Measurements from ENCODE around the gene U2AF2. TPM values are rescaled to one million over a fixed set of nuclear protein-coding genes. Genes with fewer than 3 reads are reported as not detected.
A peak's percentile ranks its signal among the peaks of the same experiment; 100 is the strongest.

U2AF2 gene
- total and polyA plus RNA-seq, 2 of the 4 experiments (the other 2 are of a cell fraction): 120 to 260 TPM

- Histone ChIP-seq H2AK9ac (replicated peaks; ENCODE audit: low read depth, low read length, poor library complexity) (peak overlapping the region; percentile 96), H2BK20ac (ENCODE audit: low read depth, low read length) (no peak overlapping the region), H3K18ac (ENCODE audit: low read depth, low read length) (no peak overlapping the region), H3K9me1 (ENCODE audit: insufficient read depth, low read length) (no peaks in the 10 kb centered on the region), H2AFZ (replicated peaks; ENCODE audit: low read length, poor library complexity) (no peak overlapping the region), H3K27ac (ENCODE audit: insufficient read depth, low read length) (peak overlapping the region; percentile 71), H3K14ac (replicated peaks; ENCODE audit: low read depth, low read length) (peak overlapping the region; percentile 89; the same call in 1 of the 2 replicates), H3K79me1 (ENCODE audit: low read depth in 1 of 2, low read length in 2 of 2) (peaks cover 30 to 77% of the 10 kb centered on the region in 2 experiments), H3K4me1 (ENCODE audit: control insufficient read depth, insufficient read depth, low read length) (peaks cover 16% of the 10 kb centered on the region), H2AK5ac (ENCODE audit: low read depth, low read length) (peak overlapping the region; percentile 97), H2BK120ac (ENCODE audit: low read depth, low read length) (no peak overlapping the region; the same call in 1 of the 2 replicates), H2BK15ac (ENCODE audit: low read depth, low read length) (no peak overlapping the region), H3K4ac (ENCODE audit: low read depth, low read length) (peak overlapping the region; percentile 79), H3K9me3 (ENCODE audit: control insufficient read depth, insufficient read depth, low read length) (no peaks in the 10 kb centered on the region), H4K5ac (ENCODE audit: low read depth, low read length) (peak overlapping the region; percentile 14), H3K56ac (ENCODE audit: extremely low read depth, insufficient read depth, low read length) (peak overlapping the region; percentile 29), H4K8ac (ENCODE audit: low read depth in 2 of 2, low read length in 2 of 2) (peak overlapping the region; percentile 68 to 72; a peak in 2 of 4 replicates), H3K36me3 (ENCODE audit: control insufficient read depth, insufficient read depth, low read length) (peaks cover 13% of the 10 kb centered on the region), H4K20me1 (ENCODE audit: insufficient read depth, low read length) (no peaks in the 10 kb centered on the region), H3K27me3 (ENCODE audit: control insufficient read depth, insufficient read depth, low read length) (no peaks in the 10 kb centered on the region), H3K9ac (ENCODE audit: low read depth, low read length) (peak overlapping the region; percentile 84), H3K23ac (ENCODE audit: low read depth, low read length) (peak overlapping the region; percentile 72; the same call in 1 of the 2 replicates), H3K4me2 (ENCODE audit: low read depth, low read length) (peak overlapping the region; percentile 87), H2BK5ac (ENCODE audit: low read depth, low read length, poor library complexity, severe bottlenecking) (peak overlapping the region; percentile 1), H4K91ac (ENCODE audit: insufficient read depth, low read depth, low read length) (peak overlapping the region; percentile 19), H3K4me3 (ENCODE audit: insufficient read depth, low read depth, low read length) (peak overlapping the region; percentile 74)
- in situ Hi-C loops (cut with MboI; ENCODE audit: low sequenced_read_pairs): loop anchor here (25.0 kb wide), 2 partner anchors 357 to 532 kb away; partner anchors contain the start of genes BRSK1, HSPBP1 and PPP1R12C
- ChIA-PET CTCF (no interaction called here), POLR2A (ENCODE audit: unreplicated experiment) (interaction anchor here (1.0 kb wide), 1 partner anchor 10 kb away, joined by 4 read pairs; no protein-coding TSS in a partner anchor)
- dilution Hi-C loops (cut with HindIII; ENCODE audit: low sequenced_read_pairs, unreplicated experiment): no loop called here
- BruUV-seq (replicated peaks): no TSS peak
- ATAC-seq (ENCODE audit: low read depth) (no peak), DNase-seq (no peak)
- WGBS, 2 experiments (ENCODE audit: extremely low coverage in 2 of 2, insufficient read length in 1 of 2): 0% methylated on average over 2 of the region's 12 CpGs; no CpG with 5 or more reads in 1 of the 2 experiments
- intact Hi-C loops (cut with micrococcal nuclease): no loop called here
- TF ChIP-seq SMC3 (IDR thresholded peaks at IDR 0.05; ENCODE audit: low read depth, low read length) (no peak), USF2 (IDR thresholded peaks at IDR 0.05; ENCODE audit: low read depth, low read length) (no peak), NFE2L2 (IDR thresholded peaks at IDR 0.05; ENCODE audit: low read depth, low read length) (no peak), RAD21 (IDR thresholded peaks at IDR 0.05; ENCODE audit: low read length) (no peak), POLR2A (IDR thresholded peaks at IDR 0.05; ENCODE audit: low read depth, low read length) (no peak), MAFK (IDR thresholded peaks at IDR 0.05; ENCODE audit: low read depth, low read length) (no peak), RFX5 (IDR thresholded peaks at IDR 0.05; ENCODE audit: low read depth, low read length) (no peak), MXI1 (IDR thresholded peaks at IDR 0.05; ENCODE audit: borderline replicate concordance, low read depth, low read length) (no peak), RCOR1 (IDR thresholded peaks at IDR 0.05; ENCODE audit: insufficient replicate concordance, low read length) (no peak), CEBPB (IDR thresholded peaks at IDR 0.05; ENCODE audit: low read depth, low read length) (no peak), CHD1 (IDR thresholded peaks at IDR 0.05; ENCODE audit: low read depth, low read length) (no peak), CTCF (conservative IDR thresholded peaks at IDR 0.05; ENCODE audit: low read depth, low read length) (no peak), ELK1 (IDR thresholded peaks at IDR 0.05; ENCODE audit: borderline replicate concordance, low read depth, low read length) (no peak), MAZ (IDR thresholded peaks at IDR 0.05; ENCODE audit: borderline replicate concordance, low read depth, low read length) (no peak), BHLHE40 (IDR thresholded peaks at IDR 0.05; ENCODE audit: low read depth, low read length) (no peak)
Measured at GRCh38 chr19:55644191-55644833, 10.5 kb upstream of the U2AF2 start.
